OCI-LY3 (cell line): ENCODE data around the gene DDA1.

Source experiments
- EZH2phosphoT487 ChIP-seq: fragments of 200-600 bp; shearing (Covaris generic); IDR thresholded peaks from 2 replicates; pipeline ENCODE4 v1.6.1; 2018; ENCODE audit warnings: antibody characterized with exemption, mixed run types, low read depth
- TF ChIP-seq, protein P1 (sequence below): fragments of 200-600, 300-600 bp; sonication (generic); IDR thresholded peaks from 2 replicates; pipeline ENCODE4 v1.5.1; 2014; ENCODE audit warnings: antibody characterized with exemption, low read length, low read depth

DNA sequence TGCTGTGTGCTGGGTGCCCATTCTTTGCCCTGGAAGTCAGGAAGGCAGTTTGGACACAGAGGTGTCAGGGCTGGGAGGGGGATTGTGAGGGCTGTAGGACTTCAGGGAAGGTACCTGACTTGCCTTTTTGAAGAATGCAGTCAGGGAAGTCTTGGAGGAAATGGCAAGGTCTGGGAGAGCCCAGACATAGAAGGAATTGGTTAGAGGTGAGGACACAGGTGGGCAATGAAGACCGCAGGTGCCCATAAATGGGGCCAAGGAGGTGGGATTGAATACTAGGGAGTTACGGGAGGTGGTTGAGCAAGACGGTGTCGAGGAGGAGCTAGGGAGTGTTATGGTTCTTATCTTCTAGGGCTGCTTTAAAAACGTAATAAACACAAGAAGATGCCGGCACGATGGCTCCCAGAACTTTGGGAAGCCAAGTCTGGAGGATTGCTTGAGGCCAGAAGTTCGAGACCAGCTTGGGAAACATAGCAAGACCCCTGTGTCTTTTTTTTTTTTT lies 1.4 kb upstream of the DDA1 start:
- TF ChIP-seq, protein P1, sequence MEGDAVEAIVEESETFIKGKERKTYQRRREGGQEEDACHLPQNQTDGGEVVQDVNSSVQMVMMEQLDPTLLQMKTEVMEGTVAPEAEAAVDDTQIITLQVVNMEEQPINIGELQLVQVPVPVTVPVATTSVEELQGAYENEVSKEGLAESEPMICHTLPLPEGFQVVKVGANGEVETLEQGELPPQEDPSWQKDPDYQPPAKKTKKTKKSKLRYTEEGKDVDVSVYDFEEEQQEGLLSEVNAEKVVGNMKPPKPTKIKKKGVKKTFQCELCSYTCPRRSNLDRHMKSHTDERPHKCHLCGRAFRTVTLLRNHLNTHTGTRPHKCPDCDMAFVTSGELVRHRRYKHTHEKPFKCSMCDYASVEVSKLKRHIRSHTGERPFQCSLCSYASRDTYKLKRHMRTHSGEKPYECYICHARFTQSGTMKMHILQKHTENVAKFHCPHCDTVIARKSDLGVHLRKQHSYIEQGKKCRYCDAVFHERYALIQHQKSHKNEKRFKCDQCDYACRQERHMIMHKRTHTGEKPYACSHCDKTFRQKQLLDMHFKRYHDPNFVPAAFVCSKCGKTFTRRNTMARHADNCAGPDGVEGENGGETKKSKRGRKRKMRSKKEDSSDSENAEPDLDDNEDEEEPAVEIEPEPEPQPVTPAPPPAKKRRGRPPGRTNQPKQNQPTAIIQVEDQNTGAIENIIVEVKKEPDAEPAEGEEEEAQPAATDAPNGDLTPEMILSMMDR = no peak
- TF ChIP-seq EZH2phosphoT487 = no peak
